Endothelial cell of umbilical vein (primary cell): ENCODE results near the gene UBFD1. TPM values are rescaled to one million over a fixed set of nuclear protein-coding genes. Genes with fewer than 3 reads are reported as not detected.

Experiments used
- BruUV-seq: library from RNA; stranded (reverse); fragments of 400-500 nt; replicated peaks from 2 replicates; lab custom pipeline; 2021; lab: Mats Ljungman, UMichigan
- CTCF ChIA-PET: fragments of 300-600, 350-600 bp; sonication (Branson Sonifier 250); formaldehyde crosslinking; loops from one replicate; lab custom pipeline; 2021; ENCODE audit warnings: antibody characterized with exemption, inconsistent platforms; lab: Charles Lee
- POLR2A ChIA-PET: fragments of 300-600, 350-600 bp; sonication (Branson Sonifier 250); formaldehyde crosslinking; loops from one replicate; lab custom pipeline; 2021; ENCODE audit warnings: antibody characterized with exemption, inconsistent platforms; lab: Charles Lee
- DNase-seq: peaks from one replicate; pipeline ENCODE4 v3.0.0-alpha.2; 2011; ENCODE audit warnings: low read depth, low spot score
- FAIRE-seq: peaks from 2 replicates; lab custom pipeline; 2011; peaks lifted over from hg19 to GRCh38; lab: Jason Lieb, UNC
- H2AFZ ChIP-seq: 2 replicates; pipeline ENCODE4 v1.6.0; 2012; ENCODE audit warnings: low read depth, low read length, control low read depth, inconsistent platforms
- H3K27ac ChIP-seq: 2 replicates; pipeline ENCODE4 v1.5.1; 2011; ENCODE audit warnings: low read depth, mild to moderate bottlenecking, control low read depth, low read length, moderate library complexity; ENCODE audit not compliant: insufficient read depth
- H3K27me3 ChIP-seq, 2 experiments: 2 replicates each; pipeline versions ENCODE4 v1.6.0 to v1.6.1; 2011; ENCODE audit warnings: low read length in 2 of 2, mixed read lengths in 1 of 2; ENCODE audit not compliant: control insufficient read depth in 2 of 2, insufficient read depth in 2 of 2
- H3K36me3 ChIP-seq, 2 experiments: 2 replicates in 1 of 2; 3 replicates in 1 of 2; pipeline ENCODE4 v1.5.1; 2011; ENCODE audit warnings: low read length in 2 of 2, mild to moderate bottlenecking in 1 of 2, moderate library complexity in 1 of 2; ENCODE audit not compliant: control insufficient read depth in 2 of 2, insufficient read depth in 2 of 2; ENCODE audit errors: extremely low read depth in 1 of 2
- H3K4me1 ChIP-seq: 3 replicates; pipeline ENCODE4 v1.5.1; 2011; ENCODE audit warnings: mild to moderate bottlenecking, low read length; ENCODE audit not compliant: control insufficient read depth, insufficient read depth; ENCODE audit errors: extremely low read depth
- H3K4me2 ChIP-seq: 2 replicates; pipeline ENCODE4 v1.6.1; 2011; ENCODE audit warnings: low read length, control low read depth, mixed read lengths; ENCODE audit not compliant: insufficient read depth
- H3K4me3 ChIP-seq, 3 experiments: fragments of 200-600 bp in 1 of 3; sonication (generic), shearing (Covaris generic) in 1 of 3; replicated peaks in 1 of 3; 2 replicates each; pipeline ENCODE4 v1.5.1; 2011 to 2016; ENCODE audit warnings: control low read depth in 3 of 3, low read length in 3 of 3, mild to moderate bottlenecking in 2 of 3, inconsistent platforms in 1 of 3, low read depth in 1 of 3, moderate library complexity in 1 of 3; ENCODE audit not compliant: insufficient read depth in 1 of 3
- H3K79me2 ChIP-seq: 2 replicates; pipeline ENCODE4 v1.6.0; 2012; ENCODE audit warnings: low read length, inconsistent platforms; ENCODE audit not compliant: control insufficient read depth, insufficient read depth
- H3K9ac ChIP-seq: replicated peaks from 2 replicates; pipeline ENCODE3; 2011; ENCODE audit warnings: low read length, control low read depth; ENCODE audit not compliant: insufficient read depth; ENCODE audit errors: extremely low read depth
- H3K9me1 ChIP-seq: replicated peaks from 3 replicates; pipeline ENCODE4 v1.6.0; 2011; ENCODE audit warnings: mild to moderate bottlenecking, low read length; ENCODE audit not compliant: control insufficient read depth, insufficient read depth; ENCODE audit errors: extremely low read depth
- H3K9me3 ChIP-seq: replicated peaks from 2 replicates; pipeline ENCODE4 v1.5.1; 2012; ENCODE audit warnings: low read length, inconsistent platforms; ENCODE audit not compliant: control insufficient read depth, insufficient read depth
- H4K20me1 ChIP-seq: replicated peaks from 2 replicates; pipeline ENCODE3; 2011; ENCODE audit warnings: mild to moderate bottlenecking, low read length; ENCODE audit not compliant: control insufficient read depth, insufficient read depth; ENCODE audit errors: extremely low read depth
- EZH2 ChIP-seq: IDR thresholded peaks from 2 replicates; pipeline ENCODE4 v1.6.1; 2012; ENCODE audit warnings: borderline replicate concordance, low read depth, mild to moderate bottlenecking, moderate library complexity, low read length, inconsistent platforms; ENCODE audit not compliant: severe bottlenecking
- FOS ChIP-seq: IDR thresholded peaks from 2 replicates; pipeline ENCODE4 v1.6.1; 2011; ENCODE audit warnings: mild to moderate bottlenecking, low read length, moderate library complexity, borderline replicate concordance; ENCODE audit not compliant: insufficient read depth
- GATA2 ChIP-seq: IDR thresholded peaks from 2 replicates; pipeline ENCODE4 v1.7.0; 2011; ENCODE audit warnings: low read depth, mild to moderate bottlenecking, moderate library complexity, mixed read lengths, low read length; ENCODE audit not compliant: insufficient read length, insufficient read depth
- JUN ChIP-seq: IDR thresholded peaks from 2 replicates; pipeline ENCODE4 v1.6.1; 2011; ENCODE audit warnings: borderline replicate concordance, low read depth; ENCODE audit not compliant: insufficient read length, insufficient read depth
- MYC ChIP-seq: IDR thresholded peaks from one replicate; pipeline ENCODE4 v1.6.1; 2011; ENCODE audit warnings: mild to moderate bottlenecking, low read depth, low read length
- POLR2A ChIP-seq: IDR thresholded peaks from 2 replicates; pipeline ENCODE4 v1.6.1; 2012; ENCODE audit warnings: low read depth, mild to moderate bottlenecking, control low read depth, low read length
- POLR2AphosphoS5 ChIP-seq: IDR thresholded peaks from 2 replicates; pipeline ENCODE4 v1.6.1; 2012; ENCODE audit warnings: low read depth, mild to moderate bottlenecking, control low read depth, low read length, moderate library complexity; ENCODE audit not compliant: insufficient read depth
- dilution Hi-C: fragments of 300-500 bp; cut with MboI; formaldehyde crosslinking; loops from one replicate; pipeline ENCODE4 v1.15.0; 2019; ENCODE audit warnings: low sequenced_read_pairs; ENCODE audit not compliant: extremely low pct_ligation_motif_present
- intact Hi-C: fragments of 100-400 bp; cut with micrococcal nuclease; formaldehyde crosslinking; loops from one replicate; pipeline ENCODE4 v1.10.0; 2022
- polyA plus RNA-seq, 4 experiments: library from polyadenylated mRNA; depleted of rRNA in 3 of 4; stranded (reverse) in 3 of 4; unstranded in 1 of 4; fragments of >200 nt; gene quantifications; 2 replicates each; pipeline versions ENCODE4 v1.2.1 to v1.2.3, GENCODE V29; 2011 to 2012; ENCODE audit warnings: missing spikeins in 1 of 4
- total RNA-seq: library from RNA; stranded (reverse); gene quantifications from 2 replicates; pipeline ENCODE4 v1.2.3, GENCODE V29; 2021
- TF ChIP-seq, protein P1 (sequence below): IDR thresholded peaks from 2 replicates; pipeline ENCODE4 v1.6.1; 2011; ENCODE audit not compliant: insufficient read depth, insufficient read length
- TF ChIP-seq, protein P2 (sequence below), 2 donors: IDR thresholded peaks; 1 replicate in 1 of 2; 2 replicates in 1 of 2; pipeline ENCODE4 v1.5.1; 2011; ENCODE audit warnings: low read length in 2 of 2, mild to moderate bottlenecking in 2 of 2, moderate library complexity in 2 of 2, control low read depth in 1 of 2, inconsistent platforms in 1 of 2, low read depth in 1 of 2; ENCODE audit not compliant: insufficient read depth in 1 of 2; ENCODE audit errors: extremely low read depth in 1 of 2

Gene UBFD1
- total and polyA plus RNA-seq, 2 donors (not counting 3 experiments of a cell fraction or from before 2014, with no cell fraction given) = 50.0 to 69.9 TPM

DNA sequence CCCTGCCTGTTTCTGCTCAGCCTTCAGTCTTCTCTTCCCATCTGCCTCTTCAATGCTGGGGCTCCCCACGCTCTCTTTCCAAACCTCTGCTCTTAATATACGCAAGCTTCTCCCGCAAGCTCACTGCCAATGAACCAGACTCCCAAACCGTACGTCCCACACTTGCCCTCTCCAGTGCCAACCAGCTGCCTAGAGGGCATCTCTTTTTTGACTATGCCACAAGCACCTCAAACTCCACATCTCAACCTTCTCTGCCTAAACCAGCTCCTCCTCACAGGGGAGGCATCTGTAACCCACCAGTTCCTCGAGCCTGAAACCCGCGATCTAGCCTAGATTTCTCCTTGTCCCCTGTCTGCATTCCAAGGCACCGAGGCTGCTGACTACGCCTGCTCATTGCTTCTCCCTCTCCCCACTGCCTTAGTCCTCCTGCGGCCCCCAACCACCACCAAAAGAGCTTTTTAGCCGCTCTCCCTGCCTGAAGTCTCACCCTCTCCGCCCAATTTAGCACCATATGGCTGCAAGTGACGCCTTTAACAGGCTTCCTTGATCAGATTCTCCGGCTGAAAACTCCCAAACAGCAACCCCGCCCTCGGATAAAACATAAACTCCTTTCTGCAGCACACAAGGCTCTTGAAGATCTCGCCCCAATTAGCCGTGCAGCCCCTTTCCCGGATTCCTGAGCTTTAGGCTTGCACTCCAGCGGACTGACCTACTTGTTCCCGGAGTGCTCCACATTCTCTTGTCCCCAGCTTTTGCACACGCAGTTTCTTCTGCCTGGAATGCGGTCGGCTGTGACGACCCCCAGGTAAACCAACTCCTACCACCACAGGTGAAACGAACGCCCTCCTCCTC, 48.7 kb upstream of the UBFD1 start:
- dilution Hi-C loops = no loop called here
- Histone ChIP-seq H3K36me3 (no peaks in the 10 kb centered on the region), H3K4me3 (peak overlapping the region; percentile 4 to 69 (median 60)), H3K9me1 (no peaks in the 10 kb centered on the region), H3K9me3 (no peaks in the 10 kb centered on the region), H3K4me2 (peak overlapping the region; percentile 89), H3K4me1 (peaks cover 15% of the 10 kb centered on the region), H3K79me2 (peaks cover 53% of the 10 kb centered on the region), H2AFZ (no peak overlapping the region), H3K9ac (peak overlapping the region; percentile 62), H3K27me3 (no peaks in the 10 kb centered on the region), H4K20me1 (peaks cover 2% of the 10 kb centered on the region), H3K27ac (no peak overlapping the region)
- ChIA-PET CTCF (interaction anchor here (1.8 kb wide), 2 partner anchors 10 to 73 kb away, joined by 5 to 12 read pairs; no protein-coding TSS in a partner anchor), POLR2A (no interaction called here)
- DNase-seq = peak; percentile 38
- no TSS peak for BruUV-seq
- FAIRE-seq = peak; percentile 71
- TF ChIP-seq POLR2AphosphoS5 (no peak), POLR2A (no peak), EZH2 (no peak), FOS (no peak), GATA2 (no peak), JUN (no peak), MYC (no peak)
- TF ChIP-seq, protein P1, sequence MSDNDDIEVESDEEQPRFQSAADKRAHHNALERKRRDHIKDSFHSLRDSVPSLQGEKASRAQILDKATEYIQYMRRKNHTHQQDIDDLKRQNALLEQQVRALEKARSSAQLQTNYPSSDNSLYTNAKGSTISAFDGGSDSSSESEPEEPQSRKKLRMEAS = no peak
- TF ChIP-seq, protein P2, sequence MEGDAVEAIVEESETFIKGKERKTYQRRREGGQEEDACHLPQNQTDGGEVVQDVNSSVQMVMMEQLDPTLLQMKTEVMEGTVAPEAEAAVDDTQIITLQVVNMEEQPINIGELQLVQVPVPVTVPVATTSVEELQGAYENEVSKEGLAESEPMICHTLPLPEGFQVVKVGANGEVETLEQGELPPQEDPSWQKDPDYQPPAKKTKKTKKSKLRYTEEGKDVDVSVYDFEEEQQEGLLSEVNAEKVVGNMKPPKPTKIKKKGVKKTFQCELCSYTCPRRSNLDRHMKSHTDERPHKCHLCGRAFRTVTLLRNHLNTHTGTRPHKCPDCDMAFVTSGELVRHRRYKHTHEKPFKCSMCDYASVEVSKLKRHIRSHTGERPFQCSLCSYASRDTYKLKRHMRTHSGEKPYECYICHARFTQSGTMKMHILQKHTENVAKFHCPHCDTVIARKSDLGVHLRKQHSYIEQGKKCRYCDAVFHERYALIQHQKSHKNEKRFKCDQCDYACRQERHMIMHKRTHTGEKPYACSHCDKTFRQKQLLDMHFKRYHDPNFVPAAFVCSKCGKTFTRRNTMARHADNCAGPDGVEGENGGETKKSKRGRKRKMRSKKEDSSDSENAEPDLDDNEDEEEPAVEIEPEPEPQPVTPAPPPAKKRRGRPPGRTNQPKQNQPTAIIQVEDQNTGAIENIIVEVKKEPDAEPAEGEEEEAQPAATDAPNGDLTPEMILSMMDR (IDR thresholded peaks at IDR 0.05; ENCODE audit: extremely low read depth in 1 of 2, insufficient read depth in 1 of 2, low read depth in 1 of 2, low read length in 2 of 2) = no peak
- intact Hi-C loops = no loop called here
